T follicular helper cell (primary cell): ENCODE measurements around the gene AKT2.

Experiments
- DNase-seq: peaks from one replicate; pipeline ENCODE4 v3.0.0-alpha.2; 2020; ENCODE audit warnings: low read depth

The AKT2 gene

DNA sequence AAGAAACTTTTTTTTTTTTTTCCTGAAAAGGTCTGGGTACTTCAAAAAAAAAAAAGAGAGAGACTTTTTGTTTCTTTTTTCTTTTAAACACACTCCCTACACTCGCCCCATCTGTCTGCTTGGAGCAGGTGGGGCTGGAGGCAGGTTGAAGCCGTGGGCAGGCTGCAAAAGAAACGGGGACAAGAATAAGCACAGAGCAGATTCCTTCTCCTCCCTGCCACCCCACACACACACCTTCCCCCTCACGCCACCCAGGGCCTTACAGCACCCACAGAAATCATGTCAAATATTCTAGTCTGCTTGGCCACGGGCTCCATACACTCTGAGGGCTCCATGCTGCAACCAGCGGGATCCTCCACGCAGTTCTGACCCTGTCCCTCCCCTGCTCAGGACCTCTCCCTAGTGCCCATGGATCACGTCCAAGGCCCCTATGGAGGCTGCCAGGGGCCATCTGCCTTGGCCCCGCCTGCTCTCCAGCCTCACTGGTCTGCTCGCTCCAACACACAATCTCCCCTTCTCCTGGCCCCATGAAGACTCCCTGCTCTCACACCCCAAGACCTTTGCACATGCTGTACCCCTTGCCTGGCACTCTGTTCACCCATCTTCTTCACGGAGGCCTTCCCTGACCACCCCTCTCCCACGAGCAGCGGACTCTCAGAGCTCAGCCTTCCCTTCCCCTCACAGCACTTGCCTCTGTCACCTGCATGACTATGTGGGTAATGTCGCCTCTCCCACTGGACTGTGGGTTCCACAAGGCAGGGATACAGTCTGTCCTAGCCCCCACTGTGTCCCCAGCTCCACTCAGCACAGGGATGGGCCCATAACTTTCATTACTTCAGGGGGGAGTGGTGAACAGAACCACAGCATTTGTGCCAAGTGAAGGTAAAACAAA is 11.4 kb downstream of the AKT2 start:
- DNase-seq: no peak

DNA sequence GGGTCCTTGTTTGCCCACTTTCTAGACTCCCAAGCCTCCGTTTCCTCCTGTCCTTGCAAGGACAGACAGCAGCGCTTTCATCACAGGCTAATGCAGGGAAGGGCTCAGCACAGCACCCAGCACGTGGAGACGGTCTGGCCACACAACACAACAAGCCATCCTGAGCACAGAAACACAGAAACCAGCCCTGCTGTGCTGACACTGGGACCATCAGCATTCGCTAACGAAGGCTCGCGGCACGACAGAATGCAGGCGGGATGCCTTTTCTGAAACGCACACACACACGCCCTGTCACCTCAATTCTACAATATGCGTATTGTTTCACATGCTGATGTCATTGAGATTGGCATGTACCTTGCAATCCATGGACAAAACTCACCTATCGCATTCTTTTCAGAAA is 12.9 kb downstream of the AKT2 start:
- DNase-seq: no peak

DNA sequence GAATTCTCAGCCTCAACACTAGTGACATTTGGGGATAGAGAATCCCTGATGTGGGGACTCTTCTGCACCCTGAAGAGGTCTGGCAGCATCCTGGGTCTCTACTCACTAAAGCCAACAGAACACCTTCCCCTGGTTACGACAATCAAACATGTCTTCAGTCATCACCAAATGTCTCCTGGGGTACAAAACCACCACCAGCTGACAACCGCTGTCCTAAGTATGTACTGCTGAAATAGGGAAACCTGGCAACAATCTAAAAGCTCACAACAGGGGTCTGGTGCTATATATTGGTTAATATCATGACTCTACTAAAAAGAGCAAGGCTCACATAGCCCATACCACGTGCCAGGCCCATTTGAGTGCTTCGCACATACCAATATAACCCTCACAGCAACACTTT is 13.4 kb downstream of the AKT2 start:
- no peak for DNase-seq

DNA sequence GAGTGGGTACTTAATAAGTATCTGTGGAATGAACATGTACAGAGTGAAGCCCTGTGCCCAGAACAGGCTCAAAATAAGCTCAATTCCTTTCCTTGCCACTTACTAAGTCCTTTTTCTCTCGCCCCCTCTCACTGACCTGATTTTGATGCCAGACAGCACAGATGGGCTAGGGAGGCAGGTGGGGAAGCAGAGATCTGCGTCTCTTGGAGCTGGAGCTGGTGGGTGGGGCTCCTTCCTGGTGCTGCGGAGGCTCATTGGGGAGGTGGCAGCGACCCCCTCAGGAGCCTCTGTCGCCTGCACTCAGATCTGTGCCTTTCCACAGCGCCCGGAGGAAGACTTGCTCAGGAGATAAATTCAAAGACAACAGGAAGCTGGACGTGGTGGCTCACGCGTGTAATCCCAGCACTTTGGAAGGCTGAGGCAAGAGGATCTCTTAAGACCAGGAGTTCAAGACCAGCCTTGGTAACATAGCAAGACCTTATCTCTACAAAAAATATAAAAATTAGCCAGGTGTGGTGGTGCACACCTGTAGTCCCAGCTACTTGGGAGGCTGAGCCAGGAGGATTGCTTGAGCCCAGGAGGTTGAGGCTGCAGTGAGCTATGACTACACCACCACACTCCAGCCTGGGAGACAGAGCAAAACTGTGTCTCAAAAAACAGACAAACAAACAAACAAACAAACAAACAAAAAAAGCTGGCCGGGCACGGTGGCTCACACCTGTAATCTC is 14.6 kb downstream of the AKT2 start:
- no peak for DNase-seq

DNA sequence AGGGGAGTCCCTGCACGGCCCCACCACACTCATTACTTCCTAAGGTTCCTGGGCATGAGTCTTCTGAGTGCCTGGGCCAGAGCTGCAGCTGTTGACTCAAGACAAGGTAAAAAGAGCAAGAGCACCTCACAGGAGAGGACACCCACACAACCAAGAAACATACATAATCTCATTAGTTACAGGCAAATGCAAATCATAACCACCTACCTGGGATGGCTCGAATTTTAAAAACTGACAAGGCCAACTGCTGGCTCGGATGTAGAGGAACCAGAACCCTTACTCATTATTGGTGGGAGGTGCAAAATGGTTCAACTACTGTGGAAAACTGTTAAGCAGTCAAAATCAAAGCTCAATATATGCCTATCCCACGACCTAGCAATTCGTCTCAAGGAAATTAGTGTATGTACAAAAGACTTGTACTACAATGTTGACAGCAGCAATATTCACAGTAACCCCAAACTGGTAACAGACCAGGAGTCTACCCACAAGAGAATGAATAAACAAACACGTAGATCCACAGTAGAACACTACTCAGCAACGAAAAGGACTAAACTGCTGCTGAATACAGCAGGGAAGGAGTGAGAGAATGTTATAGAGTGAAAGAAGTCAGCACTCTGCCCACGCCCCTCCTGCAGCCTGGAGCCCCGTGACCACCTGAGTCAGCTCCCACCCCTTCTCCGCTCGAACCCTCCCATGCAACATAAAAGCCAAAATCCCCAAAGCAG is 15.8 kb downstream of the AKT2 start:
- DNase-seq: no peak

DNA sequence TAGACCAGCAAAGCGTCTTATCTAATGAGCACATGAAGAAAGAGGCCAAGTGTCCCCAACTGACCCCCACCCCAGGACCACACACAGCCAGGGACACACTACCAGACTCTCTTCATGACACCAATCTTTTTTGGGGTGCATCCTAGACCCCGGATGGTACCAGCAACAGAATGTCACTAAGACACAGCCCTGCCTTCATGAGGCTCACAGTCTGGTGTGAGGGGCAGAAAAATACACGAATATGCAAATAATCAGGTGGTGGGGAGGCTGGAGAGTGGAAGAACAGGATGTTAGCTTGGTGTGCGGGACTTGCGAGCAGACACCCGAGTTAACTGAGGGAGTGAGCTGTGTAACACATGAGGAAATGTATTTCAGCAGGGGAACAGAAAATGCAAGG is 17.5 kb downstream of the AKT2 start:
- no peak for DNase-seq

DNA sequence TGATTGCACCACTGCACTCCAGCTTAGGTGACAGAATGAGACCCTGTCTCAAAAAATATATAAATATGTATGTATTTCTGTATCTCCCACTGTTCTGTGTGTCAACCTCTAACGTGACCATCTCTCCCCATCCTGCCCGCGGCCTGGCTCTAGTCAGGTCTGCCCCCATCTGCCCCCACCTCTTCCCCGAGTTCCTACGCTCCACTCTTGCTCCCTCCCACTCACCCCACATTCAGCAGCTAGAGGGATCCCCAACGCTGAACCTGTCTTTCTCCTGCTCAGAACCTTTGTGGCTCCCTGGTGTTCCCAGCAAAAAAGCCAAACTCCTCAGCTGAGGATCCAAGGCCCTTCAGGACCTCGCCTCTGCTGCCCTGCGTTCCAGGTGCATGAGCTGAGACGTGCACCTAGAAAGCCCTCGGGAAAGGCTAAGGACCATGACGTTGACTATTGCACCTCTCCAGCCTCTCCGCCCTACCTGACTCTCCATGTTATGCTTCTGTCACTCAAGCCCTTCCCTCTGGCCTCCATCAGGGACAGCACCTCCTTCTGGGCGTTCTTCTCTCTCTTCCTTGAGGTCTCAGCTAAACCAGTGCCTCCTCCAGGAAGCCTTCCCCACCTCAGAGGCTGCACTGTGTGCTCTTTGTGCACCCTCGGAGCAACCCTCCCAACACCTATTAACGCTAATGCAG is 18.1 kb downstream of the AKT2 start:
- DNase-seq: no peak

DNA sequence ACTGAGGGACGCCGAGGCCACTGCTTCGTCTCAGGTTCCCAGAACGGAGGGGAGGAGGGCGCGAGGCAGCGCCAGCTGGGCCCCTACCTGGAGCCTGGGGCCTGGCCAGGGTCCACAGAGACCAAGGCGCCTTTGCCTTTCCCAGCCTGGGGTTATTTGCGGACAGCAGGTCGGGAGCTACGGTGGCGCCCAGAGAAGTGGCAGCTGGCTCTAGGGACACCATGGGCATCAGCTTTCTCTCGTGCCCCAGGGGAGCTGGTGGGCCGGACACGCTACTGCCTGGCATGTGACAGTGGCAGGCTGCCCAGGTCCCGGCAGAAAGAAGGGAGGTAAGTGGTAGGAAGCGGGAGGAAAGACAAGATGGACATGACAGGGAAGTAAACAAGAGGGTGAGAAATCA is 19.0 kb downstream of the AKT2 start:
- no peak for DNase-seq

DNA sequence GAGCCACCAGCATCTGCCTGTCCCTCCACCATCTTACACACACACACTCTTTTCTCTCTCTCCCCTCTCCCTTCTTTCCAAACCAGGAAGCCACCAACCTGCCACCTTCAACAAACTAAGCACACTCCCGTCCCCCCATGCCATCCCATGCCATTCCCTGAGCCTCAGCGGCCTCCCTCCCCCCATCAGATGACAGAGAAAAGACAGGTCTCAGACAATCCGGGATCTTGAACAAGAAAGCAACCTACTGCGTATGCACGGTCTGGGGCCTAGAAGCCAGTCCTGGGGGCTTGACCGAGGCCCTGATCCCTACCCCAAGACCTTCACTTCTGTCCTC is 19.4 kb downstream of the AKT2 start:
- DNase-seq: no peak

DNA sequence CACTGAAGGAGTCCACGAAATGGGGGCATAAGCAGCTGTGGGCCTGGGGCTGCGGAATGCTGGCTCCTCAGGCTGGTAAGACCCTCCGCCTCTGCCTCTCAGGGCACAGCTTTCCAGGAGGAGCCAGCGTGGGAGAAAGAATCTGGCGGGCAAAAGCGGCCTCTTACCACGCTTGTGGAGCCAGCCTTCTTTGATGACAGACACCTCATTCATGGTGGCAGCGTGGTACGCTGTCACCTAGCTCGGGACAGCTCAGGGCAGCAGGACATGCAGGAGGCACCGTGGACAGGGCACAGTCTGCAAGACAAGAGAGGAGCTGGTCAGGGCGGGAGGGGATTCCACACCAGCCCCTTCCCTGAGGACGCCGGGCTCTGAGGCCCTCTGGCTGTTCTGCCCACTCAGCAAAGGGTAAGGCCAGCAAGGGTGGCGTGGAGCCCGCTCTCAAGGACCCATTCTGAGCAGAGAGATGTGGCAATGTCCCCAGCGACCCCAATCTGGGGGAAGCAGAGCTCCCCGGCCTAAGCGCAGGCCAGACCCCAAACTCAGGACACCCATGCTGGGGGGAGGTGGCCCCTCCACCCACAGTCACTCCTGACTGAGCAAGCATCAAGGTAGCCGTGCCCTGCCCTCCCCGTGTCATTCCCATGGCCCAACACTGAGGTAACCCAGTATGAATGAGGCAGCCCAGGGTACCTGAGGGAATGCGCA is 19.9 kb downstream of the AKT2 start:
- no peak for DNase-seq

DNA sequence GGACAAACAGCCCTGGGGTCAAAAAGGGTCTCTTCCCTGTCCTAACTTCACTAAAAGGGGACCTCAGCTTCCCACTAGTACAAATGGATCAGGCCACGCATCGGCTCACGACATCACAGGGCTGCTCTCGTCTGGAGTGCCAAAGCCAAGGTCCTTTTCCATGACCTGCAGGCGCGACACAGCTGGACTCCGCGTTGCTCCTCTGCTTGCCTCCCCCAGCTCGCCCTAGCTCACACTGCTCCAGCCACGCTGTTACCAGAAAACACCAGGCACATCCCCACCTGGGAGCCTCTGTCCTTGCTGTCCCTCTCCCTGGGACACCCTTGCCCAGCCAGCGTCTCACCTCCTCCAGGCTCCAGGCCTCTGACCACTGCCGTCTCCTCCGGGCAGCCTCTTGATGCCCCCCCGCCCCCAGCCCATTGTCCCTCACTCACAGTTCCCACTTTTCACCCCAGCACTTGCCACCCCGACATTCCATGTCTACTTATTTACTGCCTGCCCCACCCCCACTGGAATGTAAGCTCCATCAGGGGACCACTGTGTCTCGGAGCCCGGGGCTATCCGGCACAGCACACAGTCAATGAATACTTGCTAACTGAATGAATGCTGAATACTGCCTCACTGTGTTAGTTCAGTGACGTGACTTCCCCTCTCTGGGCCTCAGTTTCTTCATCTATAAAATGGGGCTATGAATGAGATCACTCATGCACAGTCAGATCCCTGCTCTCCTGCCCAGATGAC is 20.7 kb downstream of the AKT2 start:
- DNase-seq: no peak

DNA sequence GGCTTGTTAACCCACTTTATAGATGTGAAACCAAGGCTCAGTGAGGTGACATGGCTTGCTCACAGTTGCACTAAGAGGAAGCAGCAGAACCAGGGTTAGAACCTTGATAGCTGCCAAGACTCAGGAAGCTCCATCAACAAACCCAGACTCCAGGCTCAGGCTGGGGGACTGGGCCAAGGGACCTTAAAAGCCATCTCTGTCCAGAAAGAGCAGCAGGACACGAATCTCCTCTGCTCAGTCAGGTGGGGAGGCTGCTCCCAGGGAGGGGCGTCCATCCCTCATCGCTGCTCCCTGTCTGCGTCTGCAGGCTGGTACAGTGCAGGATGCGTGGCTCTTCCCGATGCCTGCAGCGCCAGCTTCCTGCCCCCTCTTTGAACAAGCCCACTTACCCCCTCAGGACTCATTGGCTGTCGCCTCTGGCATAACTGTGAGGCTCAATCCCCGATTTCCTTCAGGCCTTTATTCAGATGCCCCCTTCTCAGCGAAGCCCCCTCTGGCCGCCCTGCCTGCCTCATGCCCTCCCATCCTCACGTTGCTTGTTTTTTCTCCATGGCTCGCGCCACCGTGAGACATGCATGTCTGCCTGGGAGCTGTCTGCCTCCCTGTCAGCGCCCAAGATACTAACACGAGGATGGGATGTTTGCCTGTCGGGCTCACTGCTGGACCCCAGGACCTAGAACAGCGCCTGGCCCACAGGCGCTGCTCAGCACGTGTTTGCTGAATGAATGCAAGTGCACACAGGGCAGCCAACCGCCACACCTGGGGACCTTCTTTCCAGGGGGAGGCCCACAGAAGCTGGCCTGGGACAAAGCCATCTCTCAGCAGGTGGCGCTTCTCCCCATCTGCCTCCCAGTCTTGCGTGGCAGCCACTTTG is 21.5 kb downstream of the AKT2 start:
- no peak for DNase-seq

DNA sequence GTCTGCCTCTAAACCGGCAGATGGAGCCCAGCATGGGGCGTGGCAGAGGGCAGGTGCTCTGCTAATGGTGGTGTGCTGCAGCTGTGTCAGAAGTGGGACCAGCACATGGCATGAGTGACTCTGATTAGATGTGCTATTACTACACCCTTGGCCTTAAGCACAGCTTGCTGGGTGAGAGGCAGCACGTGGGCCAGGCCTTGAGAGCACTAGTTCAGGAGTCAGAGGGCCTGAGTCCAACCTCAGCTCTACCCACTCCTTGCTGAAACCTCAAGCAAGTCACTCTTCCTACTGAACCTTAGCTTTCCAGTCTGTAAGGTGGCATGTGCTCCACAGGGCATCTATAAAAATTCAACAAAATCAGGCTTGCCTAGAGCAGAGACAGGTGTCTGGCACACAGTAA is 22.7 kb downstream of the AKT2 start:
- DNase-seq: no peak

DNA sequence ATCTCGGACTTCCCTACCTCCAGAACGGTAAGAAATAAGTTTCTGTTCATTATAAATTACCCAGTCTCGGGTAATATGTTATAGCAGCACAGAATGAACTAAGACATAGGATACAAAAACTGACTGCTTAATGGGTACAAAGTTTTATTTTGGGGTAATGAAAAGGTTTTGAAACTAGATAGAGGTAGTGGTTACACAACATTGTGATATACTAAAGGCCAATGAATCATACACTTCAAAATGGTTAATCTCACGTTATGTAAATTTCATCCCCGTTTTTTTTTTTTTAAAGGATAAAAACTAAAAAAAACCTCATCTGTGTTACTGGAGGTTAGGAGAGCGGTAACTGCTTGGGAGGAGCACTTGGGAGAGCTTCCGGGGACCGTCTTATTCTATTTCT is 23.5 kb downstream of the AKT2 start:
- no peak for DNase-seq

DNA sequence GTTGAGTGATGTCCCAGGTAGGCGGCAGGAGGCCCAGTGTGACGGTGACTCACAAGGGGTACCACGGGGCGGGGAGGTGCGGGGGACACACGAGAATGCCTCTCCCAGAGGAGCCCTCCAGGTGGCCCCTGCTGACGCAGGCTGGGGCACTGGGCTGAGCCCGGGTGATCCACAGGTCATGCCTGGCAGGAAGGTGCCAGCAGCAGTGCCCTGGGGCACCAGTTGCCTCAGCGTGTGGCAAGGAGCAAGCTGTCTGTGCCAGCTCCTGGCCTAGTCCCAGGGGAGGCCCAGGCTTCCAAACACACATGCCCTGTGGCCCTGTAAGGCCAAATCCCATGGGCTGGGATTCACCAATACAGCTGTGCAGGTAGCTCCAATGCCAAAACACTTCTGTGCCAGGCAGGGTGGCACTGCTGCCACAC is 28.0 kb downstream of the AKT2 start:
- no peak for DNase-seq

DNA sequence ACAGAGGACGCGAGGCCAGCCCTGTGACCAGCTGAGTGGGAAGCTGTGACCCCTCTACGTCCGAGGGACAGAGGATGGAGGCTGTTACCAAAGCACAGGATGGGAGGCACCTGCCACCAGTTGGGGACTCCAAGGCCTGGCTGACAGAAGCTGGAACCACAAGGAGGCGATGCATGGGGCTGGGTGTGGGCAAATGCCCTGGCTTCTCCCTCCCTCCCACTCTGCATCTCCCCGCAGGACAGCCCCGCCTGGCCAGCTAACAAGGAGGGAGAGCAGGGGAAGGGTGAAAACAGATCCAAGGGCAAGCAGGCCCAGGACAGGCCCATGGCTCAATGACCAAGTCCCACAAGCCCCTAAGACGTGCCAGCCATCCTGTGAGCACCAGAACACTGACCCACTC is 28.6 kb downstream of the AKT2 start:
- no peak for DNase-seq

DNA sequence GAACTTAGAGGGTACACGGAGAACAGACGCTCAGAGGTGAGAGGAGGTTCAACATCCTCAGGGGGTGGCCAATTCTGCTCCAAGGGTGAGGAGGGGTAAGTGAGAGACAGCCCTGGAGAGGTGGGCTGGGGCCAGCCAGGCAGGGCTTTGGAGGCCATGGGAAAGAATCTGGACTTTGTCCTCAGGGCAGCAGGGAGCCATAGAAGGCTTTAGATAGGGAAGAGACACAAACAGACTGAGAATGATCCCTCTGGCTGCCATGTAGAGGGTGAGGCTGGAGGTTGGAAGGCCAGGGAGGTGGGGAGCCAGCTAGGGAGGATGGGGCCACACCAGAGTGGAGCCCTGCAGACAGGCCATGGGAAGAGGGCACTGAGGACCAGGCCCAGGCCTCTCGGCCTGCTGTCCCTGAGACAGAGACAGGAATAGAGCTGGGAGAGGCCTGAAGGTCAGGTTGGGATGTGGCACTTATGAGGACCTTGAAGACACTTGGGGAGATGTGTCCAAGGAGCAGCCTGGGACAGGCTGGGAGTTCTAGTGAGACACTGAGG is 29.5 kb downstream of the AKT2 start:
- no peak for DNase-seq

DNA sequence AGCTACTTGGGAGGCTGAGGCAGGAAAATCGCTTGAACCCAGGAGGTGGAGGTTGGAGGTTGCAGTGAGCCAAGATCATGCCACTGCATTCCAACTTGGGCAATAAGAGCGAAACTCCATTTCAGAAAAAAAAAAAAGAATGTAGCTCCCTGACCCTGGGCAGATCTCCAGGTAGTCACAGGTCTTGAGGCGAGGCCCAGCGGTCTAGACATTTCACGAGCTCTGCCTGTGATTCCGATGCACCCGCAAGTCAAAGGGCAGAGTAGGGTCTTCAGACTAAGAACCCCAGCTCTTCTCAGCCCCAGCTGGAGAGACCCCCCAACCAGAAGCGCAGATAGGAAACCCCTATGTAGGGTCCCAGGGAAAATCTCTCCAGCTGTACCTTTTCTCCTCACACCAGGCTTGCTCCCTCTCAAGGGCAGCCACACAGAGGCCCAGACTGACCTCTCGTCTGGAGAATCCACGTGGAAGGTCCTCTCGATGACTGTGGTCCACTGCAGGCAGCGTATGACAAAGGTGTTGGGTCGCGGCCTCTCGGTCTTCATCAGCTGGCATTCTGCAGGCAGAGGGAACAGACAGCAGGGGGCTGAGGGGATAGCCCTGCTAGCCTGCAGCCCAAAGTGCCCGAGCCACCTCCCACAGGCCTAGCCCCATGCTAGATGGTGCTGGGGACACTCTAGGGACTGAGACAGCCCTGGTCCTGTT is 30.3 kb downstream of the AKT2 start:
- DNase-seq: no peak

DNA sequence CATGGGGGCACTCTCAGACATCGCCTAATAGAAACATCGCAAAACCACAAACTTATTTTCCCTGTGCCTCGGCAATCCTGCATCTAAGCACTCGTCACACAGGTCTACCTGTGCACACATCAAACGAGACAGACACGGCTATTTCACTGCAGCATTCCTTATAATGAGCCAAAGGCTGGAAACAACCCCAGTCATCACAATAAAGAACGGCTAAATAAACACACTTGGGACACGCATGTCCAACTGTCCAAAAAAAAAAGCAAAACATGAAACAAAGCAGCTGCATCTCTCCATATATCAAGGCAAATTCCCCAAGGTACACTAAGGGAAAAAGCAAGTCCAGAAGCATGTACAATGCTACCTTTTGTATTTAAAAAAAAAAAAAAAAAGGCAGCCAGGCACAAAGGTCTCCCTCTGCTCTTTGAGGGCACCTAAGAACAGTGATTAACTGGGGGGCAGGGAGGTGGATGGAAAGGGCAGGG is 31.5 kb downstream of the AKT2 start:
- no peak for DNase-seq
